Brain microvascular endothelial cell (primary cell): ENCODE measurements around the gene C6orf62.
"Not testable (repeated sequence)": the region's sequence is repeated elsewhere in the genome, so short reads cannot be mapped to it uniquely, and the experiment has no call there.

Source experiments
- DNase-seq: peaks from one replicate; pipeline ENCODE4 v3.0.0-alpha.2; 2020
- H3K27ac ChIP-seq: fragments of 250-450 bp; sonication (Bioruptor Pico); 2 replicates; pipeline ENCODE4 v1.5.1; 2020; ENCODE audit warnings: mild to moderate bottlenecking, moderate library complexity
- H3K27me3 ChIP-seq: fragments of 250-450 bp; sonication (Bioruptor Pico); replicated peaks from 2 replicates; pipeline ENCODE4 v1.5.1; 2020; ENCODE audit warnings: mild to moderate bottlenecking
- H3K36me3 ChIP-seq: fragments of 250-450 bp; sonication (Bioruptor Pico); replicated peaks from 2 replicates; pipeline ENCODE4 v1.5.1; 2020; ENCODE audit warnings: mild to moderate bottlenecking
- H3K4me3 ChIP-seq: 2 replicates; pipeline ENCODE4 v1.5.1; 2011; ENCODE audit warnings: low read depth, mild to moderate bottlenecking, control low read depth, low read length, moderate library complexity
- CTCF ChIP-seq: IDR thresholded peaks from 2 replicates; pipeline ENCODE4 v1.5.1; 2011; ENCODE audit warnings: low read depth, mild to moderate bottlenecking, moderate library complexity, low read length, control low read depth, inconsistent platforms; ENCODE audit errors: missing control alignments
- in situ Hi-C: cut with HindIII; loops from 2 replicates; pipeline ENCODE4 v1.10.0; 2017; ENCODE audit warnings: low sequenced_read_pairs, low pct_ligation_motif_present

C6orf62 gene

GRCh38 chr6:24720131-24720603 lies 1.2 kb upstream of the C6orf62 start:
- peak; percentile 25 for DNase-seq
- Histone ChIP-seq H3K36me3 (peaks cover 15% of the 10 kb centered on the region), H3K4me3 (peak overlapping the region; percentile 97), H3K27me3 (no peaks in the 10 kb centered on the region), H3K27ac (peak overlapping the region; percentile 99)
- in situ Hi-C loops: no loop called here
- TF ChIP-seq CTCF: no peak

- no peak for DNase-seq
- no peak for TF ChIP-seq CTCF
- Histone ChIP-seq H3K36me3 (peaks cover 31% of the 10 kb centered on the region), H3K4me3 (peak overlapping the region; percentile 97), H3K27me3 (no peaks in the 10 kb centered on the region), H3K27ac (peak overlapping the region; percentile 99)
- in situ Hi-C loops: no loop called here
These were observed 367 bp downstream of the C6orf62 start for GRCh38 chr6:24718449-24719124.

- H3K27me3 ChIP-seq, DNase-seq, H3K27ac ChIP-seq, in situ Hi-C loops: not testable (repeated sequence)
- Histone ChIP-seq H3K36me3 (peaks cover 50% of the 10 kb centered on the region), H3K4me3 (peak overlapping the region; percentile 97)
These were observed 2.3 kb downstream of the C6orf62 start for GRCh38 chr6:24716602-24717148.

- Histone ChIP-seq H3K27ac (no peak overlapping the region), H3K4me3 (no peak overlapping the region), H3K36me3 (peaks cover 98% of the 10 kb centered on the region), H3K27me3 (no peaks in the 10 kb centered on the region)
- no peak for DNase-seq
- in situ Hi-C loops: no loop called here
- no peak for TF ChIP-seq CTCF
These were observed 8.2 kb downstream of the C6orf62 start for GRCh38 chr6:24710519-24711303.

- H3K36me3 ChIP-seq: peaks cover 94% of the 10 kb centered on the region
- DNase-seq: no peak
- no peak overlapping the region for H3K4me3 ChIP-seq
- in situ Hi-C loops: no loop called here
- no peak overlapping the region for H3K27ac ChIP-seq
- no peaks in the 10 kb centered on the region for H3K27me3 ChIP-seq
- no peak for TF ChIP-seq CTCF
These were observed 9.8 kb downstream of the C6orf62 start for GRCh38 chr6:24709014-24709711.

- in situ Hi-C loops: no loop called here
- H3K36me3 ChIP-seq: peaks cover 92% of the 10 kb centered on the region
- no peaks in the 10 kb centered on the region for H3K27me3 ChIP-seq
- no peak for DNase-seq
- H3K4me3 ChIP-seq: no peak overlapping the region
- no peak overlapping the region for H3K27ac ChIP-seq
- no peak for TF ChIP-seq CTCF
These were observed 10.3 kb downstream of the C6orf62 start for GRCh38 chr6:24708612-24709011.
